Measurements from ENCODE around the gene DHRS9. TPM values are rescaled to one million over a fixed set of nuclear protein-coding genes. Genes with fewer than 3 reads are reported as not detected.
"Not testable (repeated sequence)": the region's sequence is repeated elsewhere in the genome, so short reads cannot be mapped to it uniquely, and the experiment has no call there.

Gene DHRS9
- total RNA-seq, 1 donor from 2014 or later = 0.82 TPM

DNA sequence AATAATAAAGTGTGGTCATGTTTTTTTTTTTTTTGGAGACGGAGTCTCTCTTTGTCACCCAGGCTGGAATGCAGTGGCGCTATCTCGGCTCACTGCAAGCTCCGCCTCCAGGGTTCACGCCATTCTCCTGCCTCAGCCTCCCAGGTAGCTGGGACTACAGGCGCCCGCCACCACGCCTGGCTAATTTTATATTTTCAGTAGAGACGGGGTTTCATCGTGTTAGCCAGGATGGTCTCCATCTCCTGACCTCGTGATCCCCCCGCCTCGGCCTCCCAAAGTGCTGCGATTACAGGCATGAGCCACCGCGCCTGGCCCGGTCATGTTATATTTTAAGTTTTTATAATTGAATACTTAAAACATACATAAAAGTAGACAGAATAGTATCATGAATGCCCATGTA lies 5.2 kb upstream of the DHRS9 start:
- DNase-seq (ENCODE audit: low spot score in 2 of 2); FAIRE-seq: not testable (repeated sequence)

DNA sequence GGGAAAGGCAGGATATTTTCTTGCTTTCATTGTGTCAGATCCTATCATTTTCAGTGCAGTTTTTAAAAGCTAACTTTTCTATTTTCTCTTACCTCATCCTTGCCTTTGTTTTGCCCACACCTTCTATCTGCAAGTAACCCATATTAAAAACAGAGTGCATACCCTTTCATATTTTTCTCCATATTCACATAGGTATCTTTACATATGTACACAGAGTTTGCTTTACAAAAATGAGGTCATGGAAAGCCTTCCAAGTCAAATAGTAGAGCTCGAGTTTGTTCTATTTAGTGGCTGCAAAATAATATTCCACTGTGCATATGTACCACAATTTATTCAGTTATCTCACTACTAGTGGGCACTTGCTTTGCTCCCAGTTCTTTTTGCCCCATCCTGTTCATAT lies 3.9 kb upstream of the DHRS9 start:
- DNase-seq (ENCODE audit: low spot score in 2 of 2) = no peak
- no peak for FAIRE-seq

DNA sequence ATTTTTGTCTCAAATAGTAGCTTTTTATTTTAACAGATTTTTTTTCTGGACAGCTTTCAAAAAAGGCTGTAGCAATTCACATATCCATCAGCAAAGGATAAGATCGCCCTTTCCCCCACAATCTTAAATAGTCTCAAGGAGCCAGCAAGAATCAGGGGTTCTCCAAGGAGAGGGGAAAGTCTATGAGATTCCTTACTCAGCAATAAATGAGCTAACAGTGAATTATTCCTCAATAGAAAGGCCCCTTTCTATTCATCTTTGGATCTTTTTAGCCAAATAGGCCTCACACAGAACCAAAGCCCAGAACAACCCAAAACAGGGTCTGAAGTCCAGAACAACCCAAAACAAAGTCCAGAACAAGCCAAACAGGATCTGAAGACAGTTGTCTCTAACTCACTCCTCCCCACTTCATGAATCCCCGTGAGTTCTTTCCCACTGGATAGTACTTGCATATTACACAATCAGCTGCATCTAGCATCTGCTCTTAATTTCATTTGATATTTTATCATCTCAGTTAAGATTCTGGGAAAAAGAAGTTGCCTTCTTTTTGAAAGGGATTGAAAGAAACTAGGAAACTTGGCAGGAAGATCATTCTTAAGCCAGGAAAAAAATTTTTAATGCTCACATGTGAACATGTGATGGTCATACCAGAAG lies 3.4 kb upstream of the DHRS9 start:
- FAIRE-seq (no peak), DNase-seq (ENCODE audit: low spot score in 2 of 2) (no peak)

DNA sequence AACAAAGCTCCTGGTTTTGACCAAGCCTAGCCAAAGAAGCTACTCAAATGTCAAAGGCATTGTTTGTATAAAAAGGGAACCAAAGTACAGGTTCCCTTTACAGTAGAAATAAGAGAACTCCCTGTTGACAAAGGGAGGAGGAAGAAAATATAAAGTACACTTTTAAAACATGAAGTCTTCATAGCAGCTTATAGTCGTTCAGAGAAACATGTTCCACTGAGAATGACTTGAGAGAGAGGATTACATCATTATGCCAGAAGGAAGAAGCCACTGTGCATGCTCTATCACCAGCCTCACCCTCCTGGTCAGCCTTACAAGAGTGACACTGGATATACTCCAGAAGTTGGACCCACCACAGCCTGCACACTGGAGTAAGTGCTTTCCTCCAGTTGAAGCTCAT lies 2.5 kb upstream of the DHRS9 start:
- no peak for DNase-seq (ENCODE audit: low spot score in 2 of 2)
- no peak for FAIRE-seq

DNA sequence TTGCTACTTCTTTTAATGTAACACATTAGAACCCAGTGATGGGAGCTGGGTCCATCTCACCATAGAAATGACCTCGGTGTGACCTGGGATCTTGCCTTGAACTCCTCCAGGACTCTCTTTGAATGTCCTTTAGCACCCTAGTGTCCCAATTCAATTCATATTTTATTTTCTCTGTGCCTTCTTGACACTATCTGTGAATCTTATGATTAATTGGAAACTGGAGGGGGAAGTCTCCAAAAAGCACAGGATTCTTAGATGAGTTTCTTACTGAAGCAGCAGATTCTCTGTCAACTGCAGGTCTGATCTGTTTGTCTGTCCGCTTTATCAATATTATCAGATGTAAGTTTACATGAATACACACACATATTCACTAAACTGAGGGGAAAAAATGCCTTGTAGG lies 470 bp downstream of the DHRS9 start:
- DNase-seq (ENCODE audit: low spot score in 2 of 2) = no peak
- no peak for FAIRE-seq

DNA sequence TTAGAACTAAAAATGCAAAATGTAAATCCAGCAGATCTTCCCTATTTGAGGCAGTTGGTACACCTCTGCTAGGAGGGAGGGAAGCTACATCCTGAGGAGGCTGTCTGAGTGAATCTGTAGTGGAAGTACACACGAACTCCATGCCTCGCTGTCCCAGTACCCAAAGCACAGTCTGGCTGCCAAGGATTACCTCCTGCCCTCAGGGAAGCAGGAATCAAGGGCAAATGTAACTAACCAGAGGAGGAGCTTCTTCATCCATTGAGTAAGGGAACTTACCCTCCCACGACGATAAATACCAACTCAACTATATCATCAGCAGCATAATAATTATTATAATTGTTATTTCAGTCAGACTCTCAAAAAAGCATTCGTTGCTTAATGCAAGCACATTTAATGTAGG lies 2.1 kb downstream of the DHRS9 start:
- DNase-seq (ENCODE audit: low spot score in 2 of 2) (no peak), FAIRE-seq (no peak)

DNA sequence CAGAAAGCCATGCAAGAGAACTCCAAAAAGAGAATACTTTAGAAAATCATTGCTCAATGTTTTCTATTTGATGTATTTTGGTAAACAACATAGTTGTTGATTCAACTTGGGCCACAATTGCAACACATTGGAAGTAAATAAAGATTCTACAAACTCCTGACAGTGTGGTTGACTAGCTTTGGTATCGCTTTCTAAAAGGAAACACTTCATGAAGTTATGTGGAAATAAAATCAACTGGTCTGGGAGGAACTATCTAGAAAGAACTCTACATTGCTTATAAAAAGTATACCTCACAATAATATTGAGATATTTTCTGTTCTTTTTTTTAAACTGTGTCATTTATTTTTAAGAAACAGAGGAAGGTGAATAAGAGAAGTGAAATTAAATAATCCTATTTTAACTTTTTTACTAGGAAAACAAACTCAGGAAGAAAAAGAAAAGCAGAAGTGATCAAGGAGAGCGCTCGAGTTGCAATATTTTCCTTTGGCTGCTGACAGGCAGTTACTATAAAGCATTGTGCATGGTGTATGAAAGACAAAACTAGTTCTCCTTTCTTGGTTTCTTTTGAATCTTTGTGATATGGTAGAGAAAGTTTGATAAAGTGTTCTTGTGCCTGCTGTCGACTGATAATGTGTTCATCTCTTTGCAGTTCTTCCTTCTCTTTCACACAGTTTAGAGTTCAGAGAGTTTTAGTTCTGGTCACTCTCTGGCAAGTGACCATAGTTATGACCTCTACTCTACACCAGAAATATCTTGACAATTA lies 3.0 kb downstream of the DHRS9 start:
- DNase-seq (ENCODE audit: low spot score in 2 of 2) (no peak), FAIRE-seq (no peak)

DNA sequence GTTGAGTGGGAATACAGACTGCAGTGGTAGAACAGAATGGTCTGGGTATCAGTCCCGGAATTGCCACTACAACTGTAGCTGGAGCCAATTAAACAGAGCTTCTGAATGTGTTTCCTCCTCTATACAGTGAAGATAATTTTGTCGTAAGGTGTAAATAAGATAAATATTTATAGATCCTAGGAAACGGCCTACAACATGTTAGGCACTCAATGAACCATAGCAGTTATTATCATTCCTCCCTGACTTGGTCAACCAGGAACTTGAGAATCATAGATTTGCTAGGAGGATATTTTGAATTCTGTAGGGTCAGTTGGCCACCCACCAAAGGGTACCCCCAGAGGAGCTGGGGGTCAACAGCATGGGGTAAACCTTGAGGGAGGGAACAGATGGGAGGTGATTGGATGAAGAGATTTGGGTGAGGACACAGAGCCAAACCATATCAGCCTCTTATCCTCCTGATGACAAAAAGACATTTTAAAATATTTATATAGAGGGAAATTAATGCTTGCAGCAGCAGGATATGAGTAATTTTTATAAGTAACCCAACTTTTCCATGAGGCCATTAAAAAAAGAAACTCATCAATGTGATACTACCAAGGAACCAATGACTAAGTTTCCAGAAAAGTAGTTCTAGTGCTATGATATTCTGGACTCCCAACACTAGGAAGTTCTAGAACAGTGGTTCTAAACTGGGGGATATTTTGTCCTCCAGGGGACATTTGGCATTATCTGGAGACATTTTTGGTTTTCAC lies 4.0 kb downstream of the DHRS9 start:
- FAIRE-seq (no peak), DNase-seq (ENCODE audit: low spot score in 2 of 2) (no peak)

DNA sequence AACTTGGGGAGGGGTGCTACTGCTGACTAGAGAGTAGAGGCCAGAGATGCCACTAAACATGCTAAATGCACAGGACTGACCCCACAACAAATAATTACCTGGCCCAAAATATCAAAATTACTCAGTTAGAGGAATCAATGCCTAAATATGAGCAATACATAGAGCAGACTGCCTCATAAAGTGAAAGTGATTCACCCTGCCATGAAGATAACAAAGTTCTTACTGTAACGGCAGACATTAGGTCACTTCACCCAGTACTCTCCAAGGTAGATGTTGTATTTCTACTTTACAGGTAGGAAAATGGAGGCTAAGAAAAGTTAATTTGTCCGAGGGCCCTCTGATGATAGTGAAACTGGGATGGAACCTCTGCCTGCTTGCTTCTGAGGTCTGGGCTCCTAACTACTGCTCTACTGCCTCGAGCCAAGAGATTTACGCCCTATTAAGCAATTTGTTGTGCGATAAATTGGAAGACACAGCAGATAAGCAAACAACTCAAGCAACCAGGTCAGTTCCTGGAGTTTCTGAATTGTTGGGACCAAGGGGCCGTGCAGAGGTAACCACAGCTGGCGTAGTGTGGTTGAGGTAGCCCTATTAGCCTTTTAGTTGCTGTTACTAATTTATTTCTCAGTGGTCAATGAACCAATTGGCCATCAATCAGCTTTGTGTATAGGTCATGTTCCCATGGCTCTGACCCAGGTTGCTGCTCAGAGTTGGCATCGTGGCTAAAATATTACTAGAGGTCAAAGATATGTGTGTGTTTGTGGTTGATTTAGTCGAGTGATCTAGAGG lies 4.8 kb downstream of the DHRS9 start:
- no peak for DNase-seq (ENCODE audit: low spot score in 2 of 2)
- no peak for FAIRE-seq

DNA sequence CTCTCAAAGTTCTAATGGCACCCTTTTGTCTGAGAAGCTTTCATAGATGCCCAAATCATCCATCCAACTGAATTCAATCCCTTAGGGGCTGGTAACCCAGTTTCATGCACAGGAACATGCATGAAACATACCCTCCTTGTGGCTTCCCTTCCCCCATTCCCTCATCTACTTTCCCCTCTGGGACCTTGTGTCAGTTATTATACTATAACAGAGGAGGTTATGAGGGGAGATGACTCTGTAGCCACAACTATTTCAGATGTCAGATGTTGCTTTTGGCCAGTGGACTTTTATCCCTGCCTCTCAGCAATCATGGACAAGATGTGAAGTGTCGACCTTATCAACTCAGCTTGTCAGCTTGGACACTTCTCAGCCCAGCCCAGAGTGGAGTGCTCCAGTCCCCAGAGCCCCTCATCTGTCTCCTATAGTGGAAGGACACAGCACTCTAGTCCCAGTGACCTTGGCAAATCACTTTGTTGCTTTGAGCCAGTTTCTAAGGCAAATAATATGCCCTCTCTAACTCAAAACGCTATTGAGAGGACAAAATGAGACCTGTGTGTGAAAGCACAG lies 8.4 kb downstream of the DHRS9 start:
- FAIRE-seq (no peak), DNase-seq (ENCODE audit: low spot score in 2 of 2) (no peak)

DNA sequence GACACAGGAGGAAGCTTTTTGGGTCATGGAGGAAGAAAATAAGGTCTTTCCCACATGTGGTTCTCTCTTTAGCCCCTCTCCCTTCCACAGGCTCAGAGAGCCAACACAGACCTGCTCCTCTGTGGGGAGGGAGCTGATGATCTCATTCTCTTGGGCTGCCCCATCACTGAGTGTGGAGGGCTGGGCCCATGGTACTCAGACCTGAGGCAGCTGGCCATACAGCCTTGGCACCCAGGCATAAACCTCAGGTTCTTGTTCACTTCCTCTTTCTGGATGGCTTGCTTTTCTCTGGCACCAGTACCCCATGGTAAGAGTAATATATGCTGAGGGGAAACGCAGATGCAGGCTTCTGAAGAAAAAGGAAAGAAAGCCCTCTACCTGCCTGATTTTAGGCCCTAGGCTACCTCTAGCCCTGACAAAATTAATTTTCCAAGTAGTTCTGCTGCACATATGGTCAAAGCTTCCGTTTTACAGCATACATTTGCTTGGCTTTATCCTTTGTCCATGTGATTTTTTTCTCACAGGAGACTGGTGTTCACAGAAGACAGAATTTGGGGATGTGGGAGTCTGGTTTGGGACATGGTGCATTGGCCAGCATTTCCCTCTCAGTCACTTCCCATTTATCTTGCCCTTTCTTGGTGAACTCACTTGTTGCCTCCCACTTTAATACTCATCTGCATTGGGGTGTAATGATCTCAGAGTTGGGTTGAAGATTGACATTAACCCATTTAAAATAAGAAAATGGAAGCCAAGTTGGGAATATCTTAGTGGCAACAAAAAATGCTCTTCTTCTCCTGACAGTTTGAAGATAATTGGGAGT lies 11.1 kb downstream of the DHRS9 start:
- no peak for DNase-seq (ENCODE audit: low spot score in 2 of 2)
- FAIRE-seq = no peak

DNA sequence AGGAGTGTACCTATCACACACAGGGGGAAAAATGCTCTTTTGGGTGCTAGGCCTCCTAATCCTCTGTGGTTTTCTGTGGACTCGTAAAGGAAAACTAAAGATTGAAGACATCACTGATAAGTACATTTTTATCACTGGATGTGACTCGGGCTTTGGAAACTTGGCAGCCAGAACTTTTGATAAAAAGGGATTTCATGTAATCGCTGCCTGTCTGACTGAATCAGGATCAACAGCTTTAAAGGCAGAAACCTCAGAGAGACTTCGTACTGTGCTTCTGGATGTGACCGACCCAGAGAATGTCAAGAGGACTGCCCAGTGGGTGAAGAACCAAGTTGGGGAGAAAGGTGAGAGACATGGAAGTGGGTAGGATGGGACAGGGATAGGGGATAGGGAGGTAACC lies 12.2 kb downstream of the DHRS9 start:
- FAIRE-seq = no peak
- DNase-seq (ENCODE audit: low spot score in 2 of 2) = no peak

DNA sequence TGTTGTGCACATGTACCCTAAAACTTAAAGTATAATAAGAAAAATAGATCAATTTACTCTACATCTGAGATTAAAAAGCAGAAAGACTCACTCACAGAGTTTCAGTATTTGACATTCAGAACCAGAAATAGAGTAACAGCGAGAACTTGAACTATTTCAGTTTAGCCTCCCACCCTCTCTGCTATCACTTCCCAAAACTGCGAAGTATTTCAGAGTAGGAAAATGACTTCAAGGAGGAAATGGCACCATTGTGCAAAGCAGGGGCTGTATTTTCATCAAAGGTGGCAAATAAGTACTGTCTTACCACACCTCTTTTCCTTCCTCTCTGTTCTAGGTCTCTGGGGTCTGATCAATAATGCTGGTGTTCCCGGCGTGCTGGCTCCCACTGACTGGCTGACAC lies 13.6 kb downstream of the DHRS9 start:
- no peak for DNase-seq (ENCODE audit: low spot score in 2 of 2)
- FAIRE-seq = no peak

DNA sequence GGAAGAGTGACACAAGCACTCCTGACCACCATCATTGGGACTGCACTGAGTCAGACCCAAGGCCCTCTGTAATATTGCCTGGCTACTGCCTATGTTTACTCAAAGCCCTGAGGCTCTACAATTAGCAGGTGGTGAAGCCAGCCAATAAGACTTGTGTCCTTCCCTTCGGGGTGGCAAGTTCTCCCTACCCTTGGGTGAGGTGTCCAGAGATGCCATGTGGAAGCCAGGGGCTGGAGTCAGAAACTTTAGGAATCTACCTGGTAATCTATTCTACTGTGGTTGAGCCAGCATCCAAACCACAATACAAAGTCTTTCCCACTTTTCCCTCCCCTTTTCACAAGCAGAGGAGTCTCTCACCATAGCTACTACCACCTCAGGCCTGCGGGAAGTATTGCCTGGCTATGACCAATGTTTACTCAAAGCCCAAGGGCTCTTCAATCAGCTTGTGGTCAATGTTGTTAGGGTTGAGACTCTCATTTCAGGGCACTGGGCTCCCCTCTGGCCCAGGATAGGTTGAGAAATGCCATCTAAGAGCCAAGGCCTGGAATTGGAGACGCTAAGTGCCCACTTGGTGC lies 17.6 kb downstream of the DHRS9 start:
- FAIRE-seq = no peak
- DNase-seq (ENCODE audit: low spot score in 2 of 2) = no peak

DNA sequence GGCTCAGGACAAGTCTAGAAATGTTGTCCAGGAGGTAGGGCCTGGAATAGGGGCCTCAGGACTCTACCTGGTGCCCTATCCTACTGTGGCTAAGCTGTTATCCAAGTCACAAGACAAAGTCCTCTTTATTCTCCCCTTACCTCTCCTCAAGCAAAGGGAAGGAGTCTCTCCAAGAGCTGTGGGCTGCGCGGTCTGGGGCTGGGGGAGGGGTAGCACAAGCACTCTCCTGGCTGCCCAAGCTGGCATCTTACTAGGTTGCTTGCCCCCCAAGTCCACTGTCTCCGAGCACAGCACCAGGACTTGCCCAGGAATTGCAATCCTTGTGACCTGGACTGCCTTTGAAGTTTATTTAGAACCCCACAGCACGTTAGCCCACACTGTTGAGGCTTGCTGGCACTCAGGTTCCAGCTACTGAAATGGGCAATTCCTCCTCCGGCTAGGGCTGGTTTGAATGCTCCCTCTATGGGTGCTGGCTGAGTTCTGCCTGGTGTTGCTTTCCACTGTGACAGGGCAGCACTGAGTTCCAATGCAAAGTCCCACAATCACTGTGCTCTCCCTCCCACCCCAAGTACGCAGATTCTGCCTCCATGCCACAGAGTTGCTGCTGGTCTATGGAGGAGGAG lies 18.5 kb downstream of the DHRS9 start:
- DNase-seq (ENCODE audit: low spot score in 2 of 2) = no peak
- no peak for FAIRE-seq

DNA sequence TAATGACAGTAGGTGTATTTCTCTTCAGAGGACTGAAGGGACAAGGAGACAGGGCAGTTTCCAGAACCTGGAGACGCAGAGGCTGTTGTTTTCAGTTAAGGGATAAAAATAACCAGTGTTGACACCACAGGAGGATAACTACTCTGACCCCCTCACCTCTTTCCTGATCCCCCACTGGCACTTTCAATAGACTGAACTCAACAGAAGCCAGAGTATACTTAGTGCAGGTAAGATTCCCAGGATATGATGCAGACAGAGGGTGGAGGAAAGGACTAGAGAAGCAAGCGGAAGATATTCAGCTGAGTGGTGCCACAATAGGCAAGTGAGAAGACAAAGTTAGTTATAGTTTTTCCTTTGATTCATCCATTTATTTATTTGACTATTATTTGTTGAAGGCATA lies 19.8 kb downstream of the DHRS9 start:
- FAIRE-seq (no peak), DNase-seq (ENCODE audit: low spot score in 2 of 2) (no peak)

DNA sequence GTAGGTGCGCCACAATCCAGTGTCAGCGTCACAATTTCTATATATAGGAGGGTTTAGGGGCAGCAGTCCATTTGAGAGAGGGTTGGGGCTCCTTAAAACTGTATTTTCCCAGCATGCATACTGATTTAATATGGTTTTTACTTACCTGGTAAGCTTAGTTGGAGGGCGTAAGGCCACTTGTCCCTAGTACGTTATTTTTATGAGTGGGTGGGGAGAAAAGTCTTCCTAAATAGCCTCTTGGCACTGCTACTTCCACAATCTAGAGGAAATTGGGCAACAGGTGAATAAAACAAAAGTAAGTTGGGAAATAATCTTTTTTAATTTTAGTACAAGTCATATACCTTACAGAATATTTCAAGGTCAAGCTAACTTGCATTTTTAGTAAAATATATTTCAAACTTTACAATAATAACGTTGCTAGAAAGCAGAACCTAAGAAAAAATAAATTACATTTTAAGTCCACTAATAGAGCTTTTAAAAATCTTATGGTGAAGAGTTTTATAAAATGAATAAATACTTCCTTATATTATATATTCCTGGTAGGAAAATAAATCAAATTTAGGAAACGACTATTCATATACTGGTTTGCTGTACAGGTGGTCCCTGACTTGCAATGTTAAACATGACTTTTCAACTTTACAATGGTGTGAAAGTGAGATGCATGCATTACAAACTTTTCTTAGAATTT lies 20.9 kb downstream of the DHRS9 start:
- DNase-seq (ENCODE audit: low spot score in 2 of 2) (no peak), FAIRE-seq (no peak)

DNA sequence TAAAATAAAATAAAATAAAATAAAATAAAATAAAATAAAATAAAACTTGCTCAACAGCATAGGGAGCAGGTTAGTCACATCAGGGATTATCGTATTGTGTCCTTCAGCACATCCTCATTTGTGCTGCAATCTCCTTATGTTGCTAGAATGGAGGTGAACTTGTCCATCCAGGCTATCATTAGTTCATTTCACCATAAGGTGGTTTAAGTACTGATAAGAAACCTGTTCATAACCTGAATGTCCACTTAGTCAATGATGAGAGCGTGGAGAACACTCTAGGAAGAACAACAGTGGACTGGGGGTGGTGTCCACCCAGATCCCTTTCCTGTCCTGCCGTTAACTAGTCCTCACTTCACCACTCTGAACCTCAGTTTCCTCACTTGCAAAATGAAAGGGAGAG lies 21.9 kb downstream of the DHRS9 start:
- DNase-seq (ENCODE audit: low spot score in 2 of 2) = no peak
- FAIRE-seq = no peak

Data from frontal cortex (tissue), 4 donors.